ENCODE data around the gene FNBP1.

Gene FNBP1

DNA sequence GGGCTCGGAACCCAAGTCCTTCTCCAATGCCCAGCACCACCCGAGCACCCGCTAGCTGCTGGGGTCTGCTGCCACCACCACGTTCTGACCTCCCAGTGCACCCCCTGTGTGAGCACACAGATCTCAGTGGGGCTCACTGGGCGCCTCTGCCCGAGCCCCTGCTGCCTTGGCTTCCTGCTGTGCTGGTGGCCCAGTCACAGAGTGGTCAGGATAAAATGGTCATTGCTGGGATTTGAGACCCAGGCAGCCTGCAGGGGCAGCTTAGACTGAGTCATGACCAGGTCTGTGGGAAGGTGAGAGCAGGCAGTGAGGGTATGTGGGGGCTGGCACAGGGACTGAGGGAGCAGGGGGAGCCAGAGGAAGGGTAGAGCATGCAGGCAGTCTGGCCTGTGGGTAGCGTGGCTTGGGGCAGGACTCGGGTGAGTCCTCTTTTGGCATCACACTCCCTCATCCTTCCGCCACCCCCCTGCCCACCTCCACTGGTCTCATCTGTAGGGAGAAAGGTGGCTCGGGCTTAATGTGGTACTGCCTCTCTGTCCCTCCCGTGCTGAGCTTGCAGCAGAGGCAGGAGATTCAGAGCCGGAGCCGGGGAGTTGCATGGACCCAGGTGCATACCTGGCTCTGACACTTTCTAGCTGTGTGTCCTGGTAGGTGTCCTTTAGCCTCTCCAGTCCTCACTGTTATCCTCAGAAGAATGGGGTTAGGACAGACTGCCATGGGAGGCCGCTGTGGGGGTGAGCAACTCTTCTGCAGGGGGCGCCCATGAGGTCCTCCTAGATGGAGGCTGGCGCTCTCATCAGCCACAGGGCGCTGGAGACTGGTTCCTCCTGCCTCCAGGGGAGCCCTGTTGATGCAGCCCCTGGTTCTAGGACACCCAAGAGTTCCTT lies 175.6 kb downstream of the FNBP1 start:
- Histone ChIP-seq H3K27ac (ENCODE audit: extremely low read depth, low read depth, low read length) (no peak overlapping the region), H3K36me3 (ENCODE audit: control insufficient read depth in 2 of 2, insufficient read depth in 1 of 2, low read length in 2 of 2) (peaks cover 0 to 16% of the 10 kb centered on the region in 2 experiments; a peak in 2 of 3 replicates), H3K4me1 (ENCODE audit: control insufficient read depth, insufficient read depth, low read length) (no peaks in the 10 kb centered on the region), H3K4me3 (ENCODE audit: low read depth, low read length) (no peak overlapping the region), H3K9me3 (ENCODE audit: control insufficient read depth, insufficient read depth, low read depth, low read length) (no peaks in the 10 kb centered on the region)
- no peak for TF ChIP-seq SP7 (tag by site-specific recombination; IDR thresholded peaks at IDR 0.05)
- TF ChIP-seq, protein P1, sequence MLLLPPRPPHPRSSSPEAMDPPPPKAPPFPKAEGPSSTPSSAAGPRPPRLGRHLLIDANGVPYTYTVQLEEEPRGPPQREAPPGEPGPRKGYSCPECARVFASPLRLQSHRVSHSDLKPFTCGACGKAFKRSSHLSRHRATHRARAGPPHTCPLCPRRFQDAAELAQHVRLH (tag by site-specific recombination; IDR thresholded peaks at IDR 0.05), result no peak
- TF ChIP-seq ZNF292 (tag by site-specific recombination; IDR thresholded peaks at IDR 0.05; ENCODE audit: borderline replicate concordance, low read depth), result no peak
- no peak for TF ChIP-seq ZNF791 (tag by site-specific recombination; IDR thresholded peaks at IDR 0.05)
- TF ChIP-seq ZEB2 (tag by site-specific recombination; IDR thresholded peaks at IDR 0.05), result no peak
- no peak for TF ChIP-seq ZNF404 (tag by site-specific recombination; IDR thresholded peaks at IDR 0.05)
- TF ChIP-seq, protein P2, sequence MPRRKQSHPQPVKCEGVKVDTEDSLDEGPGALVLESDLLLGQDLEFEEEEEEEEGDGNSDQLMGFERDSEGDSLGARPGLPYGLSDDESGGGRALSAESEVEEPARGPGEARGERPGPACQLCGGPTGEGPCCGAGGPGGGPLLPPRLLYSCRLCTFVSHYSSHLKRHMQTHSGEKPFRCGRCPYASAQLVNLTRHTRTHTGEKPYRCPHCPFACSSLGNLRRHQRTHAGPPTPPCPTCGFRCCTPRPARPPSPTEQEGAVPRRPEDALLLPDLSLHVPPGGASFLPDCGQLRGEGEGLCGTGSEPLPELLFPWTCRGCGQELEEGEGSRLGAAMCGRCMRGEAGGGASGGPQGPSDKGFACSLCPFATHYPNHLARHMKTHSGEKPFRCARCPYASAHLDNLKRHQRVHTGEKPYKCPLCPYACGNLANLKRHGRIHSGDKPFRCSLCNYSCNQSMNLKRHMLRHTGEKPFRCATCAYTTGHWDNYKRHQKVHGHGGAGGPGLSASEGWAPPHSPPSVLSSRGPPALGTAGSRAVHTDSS (tag by site-specific recombination; IDR thresholded peaks at IDR 0.05), result no peak
- peak; percentile 26 for TF ChIP-seq GLIS2 (tag by site-specific recombination; IDR thresholded peaks at IDR 0.05)
- TF ChIP-seq, protein P3, sequence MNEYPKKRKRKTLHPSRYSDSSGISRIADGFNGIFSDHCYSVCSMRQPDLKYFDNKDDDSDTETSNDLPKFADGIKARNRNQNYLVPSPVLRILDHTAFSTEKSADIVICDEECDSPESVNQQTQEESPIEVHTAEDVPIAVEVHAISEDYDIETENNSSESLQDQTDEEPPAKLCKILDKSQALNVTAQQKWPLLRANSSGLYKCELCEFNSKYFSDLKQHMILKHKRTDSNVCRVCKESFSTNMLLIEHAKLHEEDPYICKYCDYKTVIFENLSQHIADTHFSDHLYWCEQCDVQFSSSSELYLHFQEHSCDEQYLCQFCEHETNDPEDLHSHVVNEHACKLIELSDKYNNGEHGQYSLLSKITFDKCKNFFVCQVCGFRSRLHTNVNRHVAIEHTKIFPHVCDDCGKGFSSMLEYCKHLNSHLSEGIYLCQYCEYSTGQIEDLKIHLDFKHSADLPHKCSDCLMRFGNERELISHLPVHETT (tag by site-specific recombination; IDR thresholded peaks at IDR 0.05), result no peak
- TF ChIP-seq ZNF155 (tag by site-specific recombination; IDR thresholded peaks at IDR 0.05), result no peak
- TF ChIP-seq, protein P4, sequence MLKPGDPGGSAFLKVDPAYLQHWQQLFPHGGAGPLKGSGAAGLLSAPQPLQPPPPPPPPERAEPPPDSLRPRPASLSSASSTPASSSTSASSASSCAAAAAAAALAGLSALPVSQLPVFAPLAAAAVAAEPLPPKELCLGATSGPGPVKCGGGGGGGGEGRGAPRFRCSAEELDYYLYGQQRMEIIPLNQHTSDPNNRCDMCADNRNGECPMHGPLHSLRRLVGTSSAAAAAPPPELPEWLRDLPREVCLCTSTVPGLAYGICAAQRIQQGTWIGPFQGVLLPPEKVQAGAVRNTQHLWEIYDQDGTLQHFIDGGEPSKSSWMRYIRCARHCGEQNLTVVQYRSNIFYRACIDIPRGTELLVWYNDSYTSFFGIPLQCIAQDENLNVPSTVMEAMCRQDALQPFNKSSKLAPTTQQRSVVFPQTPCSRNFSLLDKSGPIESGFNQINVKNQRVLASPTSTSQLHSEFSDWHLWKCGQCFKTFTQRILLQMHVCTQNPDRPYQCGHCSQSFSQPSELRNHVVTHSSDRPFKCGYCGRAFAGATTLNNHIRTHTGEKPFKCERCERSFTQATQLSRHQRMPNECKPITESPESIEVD (tag by site-specific recombination; IDR thresholded peaks at IDR 0.05), result no peak
- TF ChIP-seq ZNF660 (tag by site-specific recombination; IDR thresholded peaks at IDR 0.05), result no peak
- no peak for TF ChIP-seq ZNF341 (tag by site-specific recombination; IDR thresholded peaks at IDR 0.05; ENCODE audit: low read depth)
- TF ChIP-seq, protein P5, sequence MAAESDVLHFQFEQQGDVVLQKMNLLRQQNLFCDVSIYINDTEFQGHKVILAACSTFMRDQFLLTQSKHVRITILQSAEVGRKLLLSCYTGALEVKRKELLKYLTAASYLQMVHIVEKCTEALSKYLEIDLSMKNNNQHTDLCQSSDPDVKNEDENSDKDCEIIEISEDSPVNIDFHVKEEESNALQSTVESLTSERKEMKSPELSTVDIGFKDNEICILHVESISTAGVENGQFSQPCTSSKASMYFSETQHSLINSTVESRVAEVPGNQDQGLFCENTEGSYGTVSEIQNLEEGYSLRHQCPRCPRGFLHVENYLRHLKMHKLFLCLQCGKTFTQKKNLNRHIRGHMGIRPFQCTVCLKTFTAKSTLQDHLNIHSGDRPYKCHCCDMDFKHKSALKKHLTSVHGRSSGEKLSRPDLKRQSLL (tag by site-specific recombination; IDR thresholded peaks at IDR 0.05), result peak; percentile 37; the same call in 1 of the 2 replicates
- no peak for TF ChIP-seq ZNF394 (tag by site-specific recombination; IDR thresholded peaks at IDR 0.05; ENCODE audit: borderline replicate concordance)
- no peak for TF ChIP-seq WT1 (tag by site-specific recombination; IDR thresholded peaks at IDR 0.05)
- peak; percentile 78 for TF ChIP-seq ZIC2 (tag by site-specific recombination; IDR thresholded peaks at IDR 0.05)
- TF ChIP-seq, protein P6, sequence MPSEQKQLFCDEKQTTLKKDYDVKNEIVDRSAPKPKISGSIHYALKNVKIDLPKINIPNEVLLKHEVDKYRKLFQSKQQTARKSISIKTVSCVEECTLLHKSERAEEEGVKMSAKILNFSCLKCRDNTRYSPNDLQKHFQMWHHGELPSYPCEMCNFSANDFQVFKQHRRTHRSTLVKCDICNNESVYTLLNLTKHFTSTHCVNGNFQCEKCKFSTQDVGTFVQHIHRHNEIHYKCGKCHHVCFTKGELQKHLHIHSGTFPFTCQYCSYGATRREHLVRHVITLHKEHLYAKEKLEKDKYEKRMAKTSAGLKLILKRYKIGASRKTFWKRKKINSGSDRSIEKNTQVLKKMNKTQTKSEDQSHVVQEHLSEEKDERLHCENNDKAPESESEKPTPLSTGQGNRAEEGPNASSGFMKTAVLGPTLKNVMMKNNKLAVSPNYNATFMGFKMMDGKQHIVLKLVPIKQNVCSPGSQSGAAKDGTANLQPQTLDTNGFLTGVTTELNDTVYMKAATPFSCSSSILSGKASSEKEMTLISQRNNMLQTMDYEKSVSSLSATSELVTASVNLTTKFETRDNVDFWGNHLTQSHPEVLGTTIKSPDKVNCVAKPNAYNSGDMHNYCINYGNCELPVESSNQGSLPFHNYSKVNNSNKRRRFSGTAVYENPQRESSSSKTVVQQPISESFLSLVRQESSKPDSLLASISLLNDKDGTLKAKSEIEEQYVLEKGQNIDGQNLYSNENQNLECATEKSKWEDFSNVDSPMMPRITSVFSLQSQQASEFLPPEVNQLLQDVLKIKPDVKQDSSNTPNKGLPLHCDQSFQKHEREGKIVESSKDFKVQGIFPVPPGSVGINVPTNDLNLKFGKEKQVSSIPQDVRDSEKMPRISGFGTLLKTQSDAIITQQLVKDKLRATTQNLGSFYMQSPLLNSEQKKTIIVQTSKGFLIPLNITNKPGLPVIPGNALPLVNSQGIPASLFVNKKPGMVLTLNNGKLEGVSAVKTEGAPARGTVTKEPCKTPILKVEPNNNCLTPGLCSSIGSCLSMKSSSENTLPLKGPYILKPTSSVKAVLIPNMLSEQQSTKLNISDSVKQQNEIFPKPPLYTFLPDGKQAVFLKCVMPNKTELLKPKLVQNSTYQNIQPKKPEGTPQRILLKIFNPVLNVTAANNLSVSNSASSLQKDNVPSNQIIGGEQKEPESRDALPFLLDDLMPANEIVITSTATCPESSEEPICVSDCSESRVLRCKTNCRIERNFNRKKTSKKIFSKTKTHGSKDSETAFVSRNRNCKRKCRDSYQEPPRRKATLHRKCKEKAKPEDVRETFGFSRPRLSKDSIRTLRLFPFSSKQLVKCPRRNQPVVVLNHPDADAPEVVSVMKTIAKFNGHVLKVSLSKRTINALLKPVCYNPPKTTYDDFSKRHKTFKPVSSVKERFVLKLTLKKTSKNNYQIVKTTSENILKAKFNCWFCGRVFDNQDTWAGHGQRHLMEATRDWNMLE (tag by site-specific recombination; conservative IDR thresholded peaks at IDR 0.05; ENCODE audit: low read depth), result no peak
- TF ChIP-seq, protein P7, sequence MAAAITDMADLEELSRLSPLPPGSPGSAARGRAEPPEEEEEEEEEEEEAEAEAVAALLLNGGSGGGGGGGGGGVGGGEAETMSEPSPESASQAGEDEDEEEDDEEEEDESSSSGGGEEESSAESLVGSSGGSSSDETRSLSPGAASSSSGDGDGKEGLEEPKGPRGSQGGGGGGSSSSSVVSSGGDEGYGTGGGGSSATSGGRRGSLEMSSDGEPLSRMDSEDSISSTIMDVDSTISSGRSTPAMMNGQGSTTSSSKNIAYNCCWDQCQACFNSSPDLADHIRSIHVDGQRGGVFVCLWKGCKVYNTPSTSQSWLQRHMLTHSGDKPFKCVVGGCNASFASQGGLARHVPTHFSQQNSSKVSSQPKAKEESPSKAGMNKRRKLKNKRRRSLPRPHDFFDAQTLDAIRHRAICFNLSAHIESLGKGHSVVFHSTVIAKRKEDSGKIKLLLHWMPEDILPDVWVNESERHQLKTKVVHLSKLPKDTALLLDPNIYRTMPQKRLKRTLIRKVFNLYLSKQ (tag by site-specific recombination; IDR thresholded peaks at IDR 0.05; ENCODE audit: borderline replicate concordance), result no peak
- ChIA-PET CTCF (interaction anchor here (1.0 to 1.5 kb wide), 2 partner anchors 14 to 20 kb away, joined by 3 read pairs; no protein-coding TSS in a partner anchor), POLR2A (no interaction called here)
